ENCODE results near the gene UBE4B.
"Not testable (repeated sequence)": the region's sequence is repeated elsewhere in the genome, so short reads cannot be mapped to it uniquely, and the experiment has no call there.

Gene UBE4B

DNA sequence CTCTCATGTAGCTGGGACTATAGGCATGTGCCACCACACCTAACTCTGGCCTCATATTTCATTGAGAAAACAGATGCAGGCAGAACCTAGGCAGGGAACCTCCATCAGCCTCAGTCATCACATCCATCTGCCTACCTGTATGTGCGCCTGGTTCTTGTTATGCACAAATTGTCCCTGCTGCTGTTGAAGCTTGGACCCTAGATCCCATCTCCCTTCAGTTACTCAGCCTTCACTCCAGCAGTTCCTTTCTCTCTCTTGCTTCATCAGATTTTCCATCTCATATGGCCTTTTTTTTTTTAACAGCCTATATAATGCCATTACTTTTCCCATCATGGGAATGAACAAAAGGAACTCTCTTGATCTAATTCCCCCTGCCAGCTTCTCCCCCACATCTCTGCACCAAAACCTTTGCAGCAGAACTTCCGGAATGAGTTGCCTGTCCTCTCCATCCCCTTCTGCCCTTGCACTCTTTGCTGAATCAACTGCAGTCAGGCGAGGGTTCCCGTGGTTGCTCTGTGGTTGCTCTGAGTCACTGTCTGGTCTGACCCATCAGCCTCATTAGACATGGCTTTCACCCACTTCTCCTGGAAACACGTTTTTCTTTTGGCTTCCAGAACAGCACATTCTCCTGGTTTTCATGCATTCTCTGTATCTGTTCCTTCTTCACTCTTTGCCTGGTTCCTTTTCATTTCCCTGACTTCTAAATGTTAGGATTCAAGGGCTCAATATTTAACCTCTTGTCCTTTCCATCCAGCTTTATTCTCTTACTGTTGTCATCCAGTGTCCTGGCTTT lies 41.5 kb downstream of the UBE4B start:
- no peak for DNase-seq

GRCh38 chr1:10074852-10075730 lies 42.3 kb downstream of the UBE4B start:
- no peak for DNase-seq

GRCh38 chr1:10075732-10076131 lies 43.0 kb downstream of the UBE4B start:
- no peak for DNase-seq

GRCh38 chr1:10078494-10078893 lies 45.7 kb downstream of the UBE4B start:
- DNase-seq = no peak

GRCh38 chr1:10080523-10080922 lies 47.8 kb downstream of the UBE4B start:
- no peak for DNase-seq

- no peak for DNase-seq
Measured at GRCh38 chr1:10082785-10083479, 50.2 kb downstream of the UBE4B start.

DNA sequence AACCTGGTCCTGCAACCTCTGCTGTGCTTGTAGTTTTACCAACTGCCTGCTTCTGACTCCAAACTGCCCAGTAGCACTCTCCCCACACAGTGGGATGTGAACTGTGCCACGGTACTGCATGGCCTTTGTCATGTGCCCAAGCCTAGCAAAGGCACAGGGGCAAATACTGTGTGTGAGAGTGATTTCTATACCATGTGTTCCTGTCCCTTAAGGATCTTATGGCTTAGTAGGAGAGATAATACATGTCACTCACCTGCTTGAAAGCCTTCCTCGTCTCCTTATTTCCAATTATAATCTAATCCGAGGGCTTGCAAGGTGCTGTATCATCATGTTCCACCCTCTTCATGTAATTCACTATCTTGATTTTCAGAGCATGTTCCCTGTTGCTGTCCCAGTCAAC lies 51.3 kb downstream of the UBE4B start:
- no peak for DNase-seq

- DNase-seq = no peak
Measured at GRCh38 chr1:10085076-10085475, 52.3 kb downstream of the UBE4B start.

DNA sequence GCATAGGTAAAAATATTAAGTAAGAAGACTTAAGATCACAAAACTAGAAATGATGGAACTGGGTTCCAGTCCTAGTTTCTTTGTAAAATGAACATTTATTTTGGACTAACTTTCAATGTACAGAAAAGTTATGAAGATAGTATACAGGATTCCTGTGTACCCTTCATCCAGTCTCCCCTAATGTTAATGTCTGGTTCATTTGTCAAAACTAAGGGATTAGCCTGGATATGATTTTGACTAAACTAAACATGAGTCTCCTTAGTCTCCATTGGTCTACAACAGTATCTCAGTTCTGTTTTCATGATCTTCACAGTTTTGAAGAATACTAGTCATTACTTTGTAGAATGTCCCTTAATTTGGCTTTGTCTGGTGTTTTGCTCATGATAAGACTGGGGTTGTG lies 54.5 kb downstream of the UBE4B start:
- DNase-seq = no peak

GRCh38 chr1:10101929-10102328 lies 69.2 kb downstream of the UBE4B start:
- DNase-seq = no peak

DNA sequence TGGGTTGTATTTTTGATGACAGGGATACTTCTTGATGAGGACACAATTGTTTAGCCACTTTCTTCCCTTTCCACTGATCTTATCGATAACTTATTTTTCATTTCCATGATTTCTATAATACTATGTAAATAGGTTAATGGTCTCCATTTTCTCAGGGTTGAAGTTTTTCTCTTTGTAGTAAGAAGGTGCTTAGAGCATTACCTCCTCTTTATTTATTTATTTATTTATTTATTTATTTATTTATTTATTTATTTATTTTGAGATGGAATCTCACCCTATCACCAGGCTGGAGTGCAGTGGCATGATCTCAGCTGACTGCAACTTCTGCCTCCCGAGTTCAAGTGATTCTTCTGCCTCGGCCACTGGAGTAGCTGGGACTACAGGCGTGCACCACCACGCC lies 70.4 kb downstream of the UBE4B start:
- no peak for DNase-seq

GRCh38 chr1:10104834-10105233 lies 72.1 kb downstream of the UBE4B start:
- DNase-seq = no peak

DNA sequence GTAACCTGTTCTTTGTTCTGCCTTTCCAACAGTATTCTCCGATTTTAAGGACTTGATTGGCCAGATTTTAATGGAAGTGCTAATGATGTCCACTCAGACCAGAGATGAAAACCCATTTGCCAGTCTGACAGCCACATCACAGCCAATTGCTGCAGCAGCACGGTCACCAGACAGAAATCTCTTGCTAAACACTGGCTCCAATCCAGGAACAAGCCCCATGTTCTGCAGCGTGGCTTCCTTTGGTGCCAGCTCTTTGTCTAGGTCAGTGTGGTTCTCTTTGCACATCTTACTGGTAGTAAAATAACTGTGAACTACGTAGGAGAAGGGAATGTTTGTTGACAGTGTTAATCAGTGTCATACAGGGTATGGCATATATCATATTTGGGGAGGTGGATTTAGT lies 72.7 kb downstream of the UBE4B start:
- DNase-seq = no peak

- no peak for DNase-seq
Measured at GRCh38 chr1:10106241-10106640, 73.5 kb downstream of the UBE4B start.

- no peak for DNase-seq
Measured at GRCh38 chr1:10106756-10107475, 74.2 kb downstream of the UBE4B start.

DNA sequence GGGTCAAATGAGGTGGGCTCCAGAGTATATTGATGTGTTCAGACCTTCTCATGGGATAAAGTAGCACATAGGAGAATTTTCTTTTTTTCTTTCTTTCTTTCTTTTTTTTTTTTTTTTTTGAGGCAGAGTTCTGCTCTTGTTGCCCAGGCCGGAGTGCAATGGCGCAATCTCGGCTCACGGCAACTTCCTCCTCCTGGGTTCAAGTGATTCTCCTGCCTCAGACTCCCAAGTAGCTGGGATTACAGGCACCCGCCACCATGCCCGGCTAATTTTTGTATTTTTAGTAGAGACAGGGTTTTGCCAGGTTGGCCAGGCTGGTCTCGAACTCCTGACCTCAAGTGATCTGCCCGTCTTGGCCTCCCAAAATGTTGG lies 74.7 kb downstream of the UBE4B start:
- DNase-seq = not testable (repeated sequence)

DNA sequence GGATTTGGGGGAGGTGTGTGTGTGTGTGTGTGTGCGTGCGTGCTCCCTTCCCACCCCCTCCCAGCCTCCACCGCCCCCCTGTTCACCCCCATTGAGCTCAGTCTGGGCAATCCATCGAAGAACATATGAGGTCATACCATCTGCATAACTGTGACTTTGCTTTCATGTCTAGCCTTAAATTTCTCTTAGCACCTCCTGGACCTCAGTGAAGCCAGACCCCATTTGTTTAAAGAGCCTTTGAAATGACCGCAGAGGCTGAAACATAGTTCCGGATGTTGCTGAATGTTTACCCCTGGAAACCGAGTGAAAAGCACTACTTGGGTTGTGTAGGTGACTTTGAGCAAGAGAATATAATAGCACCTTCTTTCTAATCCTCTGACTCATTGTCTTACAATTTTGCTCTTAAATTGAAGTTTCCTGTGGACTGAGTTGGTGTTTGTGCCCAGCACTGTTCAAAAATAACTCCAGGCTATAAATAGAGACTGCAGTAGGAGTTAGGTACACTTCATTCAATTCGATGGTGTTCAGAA lies 75.4 kb downstream of the UBE4B start:
- DNase-seq = no peak

GRCh38 chr1:10108948-10109708 lies 76.4 kb downstream of the UBE4B start:
- no peak for DNase-seq

DNA sequence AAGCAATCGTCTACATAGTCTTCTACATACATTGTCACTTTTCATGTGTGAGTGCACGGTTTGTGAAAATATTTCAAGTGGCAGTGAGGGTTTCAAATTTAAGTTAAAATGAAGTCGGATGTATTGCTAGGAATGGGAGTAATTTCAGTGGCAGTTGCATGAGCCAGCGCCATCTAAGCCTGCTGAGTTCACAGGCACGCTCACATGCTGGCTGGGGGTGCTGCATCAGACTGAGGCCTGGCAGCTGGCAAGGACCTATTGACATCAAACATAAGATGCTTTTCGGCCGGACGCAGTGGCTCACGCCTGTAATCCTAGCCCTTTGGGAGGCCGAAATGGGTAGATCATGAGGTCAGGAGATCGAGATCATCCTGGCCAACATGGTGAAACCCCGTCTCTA lies 80.7 kb downstream of the UBE4B start:
- no peak for DNase-seq

GRCh38 chr1:10114746-10115145 lies 82.0 kb downstream of the UBE4B start:
- no peak for DNase-seq

DNA sequence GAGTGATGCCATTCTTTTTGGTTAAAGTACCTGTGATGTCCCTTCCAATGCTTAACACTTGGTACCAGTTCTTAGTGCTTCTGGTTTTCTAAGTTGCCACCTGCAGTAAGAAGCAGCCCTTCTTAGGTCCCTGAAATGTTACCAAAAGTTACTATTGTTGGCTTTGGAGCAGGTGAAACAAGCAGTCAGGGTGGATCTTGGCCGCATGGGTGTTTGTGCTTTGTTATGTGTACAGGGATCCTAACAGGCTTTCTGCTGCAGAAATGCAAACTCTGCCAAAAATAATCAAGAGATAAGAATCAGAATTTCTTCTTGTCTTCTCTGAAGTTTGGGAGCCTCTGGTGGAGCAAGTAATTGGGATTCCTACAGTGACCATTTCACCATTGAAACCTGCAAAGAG lies 84.4 kb downstream of the UBE4B start:
- no peak for DNase-seq

- no peak for DNase-seq
Measured at GRCh38 chr1:10117865-10118264, 85.1 kb downstream of the UBE4B start.

Measured in NCI-H187 treated with DMSO at 0.1 percent for 48 hours (cell line).